GM12878 (cell line): ENCODE measurements around the gene MAPRE2. TPM values are rescaled to one million over a fixed set of nuclear protein-coding genes. Genes with fewer than 3 reads are reported as not detected.

Source experiments
- ATAC-seq: fragments of 200-7000 bp; cut with Tn5 transposase; 3 replicates; pipeline ENCODE4 v1.9.1; 2020; ENCODE audit warnings: mild to moderate bottlenecking, moderate library complexity
- BruUV-seq: library from RNA; stranded (reverse); fragments of 400-500 nt; replicated peaks from 2 replicates; lab custom pipeline; 2021; lab: Mats Ljungman, UMichigan
- CTCF ChIA-PET: fragments of 300-600 bp; sonication (Branson Sonifier 250); formaldehyde crosslinking; extraction: SDS; loops from one replicate; lab custom pipeline; 2021; ENCODE audit warnings: inconsistent platforms; lab: Yijun Ruan, JAX
- POLR2A ChIA-PET: fragments of 350-600 bp; formaldehyde crosslinking; extraction: SDS; loops from one replicate; lab custom pipeline; 2021; ENCODE audit warnings: inconsistent platforms; lab: Charles Lee
- RAD21 ChIA-PET: fragments of 300-600 bp; sonication (Branson Sonifier 250); formaldehyde crosslinking; loops from one replicate; lab custom pipeline; 2023; ENCODE audit warnings: antibody characterized with exemption; ENCODE audit not compliant: unreplicated experiment; lab: Charles Lee
- SMC1A ChIA-PET: fragments of 300-600 bp; sonication (Branson Sonifier 250); formaldehyde crosslinking; loops from one replicate; lab custom pipeline; 2023; ENCODE audit not compliant: unreplicated experiment, uncharacterized antibody; lab: Charles Lee
- DNase-seq: peaks from one replicate; pipeline ENCODE4 v3.0.0-alpha.2; 2011; ENCODE audit warnings: low read depth, low spot score
- FAIRE-seq: peaks from 3 replicates; lab custom pipeline; 2011; peaks lifted over from hg19 to GRCh38; lab: Jason Lieb, UNC
- H2AFZ ChIP-seq: 2 replicates; pipeline ENCODE4 v1.6.0; 2011; ENCODE audit warnings: low read depth, low read length, control low read depth; ENCODE audit not compliant: control insufficient read depth
- H3K27ac ChIP-seq: 2 replicates; pipeline ENCODE4 v1.5.1; 2011; ENCODE audit warnings: control low read depth; ENCODE audit not compliant: control insufficient read depth, insufficient read depth
- H3K27me3 ChIP-seq, 2 experiments: replicated peaks in 1 of 2; 2 replicates each; pipeline versions ENCODE4 v1.6.0 to v1.6.1; 2011; ENCODE audit warnings: low read length in 1 of 2; ENCODE audit not compliant: control insufficient read depth in 2 of 2, insufficient read depth in 2 of 2
- H3K36me3 ChIP-seq, 2 experiments: 2 replicates each; pipeline ENCODE4 v1.5.1; 2011; ENCODE audit warnings: low read length in 1 of 2; ENCODE audit not compliant: control insufficient read depth in 2 of 2, insufficient read depth in 2 of 2
- H3K4me1 ChIP-seq: 2 replicates; pipeline ENCODE4 v1.6.1; 2011; ENCODE audit warnings: mild to moderate bottlenecking, low read length, moderate library complexity, mixed read lengths; ENCODE audit not compliant: control insufficient read depth, insufficient read depth
- H3K4me2 ChIP-seq: 2 replicates; pipeline ENCODE4 v1.6.0; 2011; ENCODE audit warnings: control low read depth; ENCODE audit not compliant: control insufficient read depth, insufficient read depth
- H3K4me3 ChIP-seq: fragments of 200-600 bp; sonication (generic); 2 replicates; pipeline ENCODE4 v1.5.1; 2016
- H3K79me2 ChIP-seq: 2 replicates; pipeline ENCODE4 v1.6.0; 2011; ENCODE audit warnings: low read length; ENCODE audit not compliant: control insufficient read depth, insufficient read depth
- H3K9ac ChIP-seq: 2 replicates; pipeline ENCODE4 v1.8.0; 2011; ENCODE audit warnings: low read length, control low read depth, mixed read lengths; ENCODE audit not compliant: control insufficient read depth, insufficient read depth
- H3K9me3 ChIP-seq: replicated peaks from 3 replicates; pipeline ENCODE4 v1.5.1; 2011; ENCODE audit warnings: mild to moderate bottlenecking, low read length; ENCODE audit not compliant: control insufficient read depth, insufficient read depth
- H4K20me1 ChIP-seq: 2 replicates; pipeline ENCODE4 v1.6.0; 2011; ENCODE audit not compliant: control insufficient read depth, insufficient read depth
- ATF7 ChIP-seq: fragments of 450-650 bp; IDR thresholded peaks from 2 replicates; pipeline ENCODE4 v1.6.1; 2016; ENCODE audit warnings: low read depth, mild to moderate bottlenecking
- HDAC6 ChIP-seq: fragments of 200-600 bp; sonication (generic); IDR thresholded peaks from one replicate; pipeline ENCODE4 v1.8.0; 2017; ENCODE audit warnings: antibody characterized with exemption; ENCODE audit not compliant: unreplicated experiment
- HDGF ChIP-seq: fragments of 450-650 bp; IDR thresholded peaks from 2 replicates; pipeline ENCODE4 v1.6.1; 2016; ENCODE audit warnings: antibody characterized with exemption
- IKZF1 ChIP-seq: fragments of 450-650 bp; conservative IDR thresholded peaks from 2 replicates; pipeline ENCODE4 v1.6.1; 2017; ENCODE audit warnings: antibody characterized with exemption, mild to moderate bottlenecking
- MEF2A ChIP-seq: IDR thresholded peaks from 2 replicates; pipeline ENCODE4 v1.6.1; 2011; ENCODE audit warnings: low read depth, mild to moderate bottlenecking, low read length, moderate library complexity; ENCODE audit not compliant: insufficient read depth
- NFYB ChIP-seq: IDR thresholded peaks from 2 replicates; pipeline ENCODE4 v1.6.1; 2011; ENCODE audit warnings: low read depth, mild to moderate bottlenecking, low read length, improper control_type of control experiment, moderate library complexity; ENCODE audit not compliant: insufficient read depth
- NR2F1 ChIP-seq: fragments of 450-650 bp; conservative IDR thresholded peaks from 2 replicates; pipeline ENCODE4 v1.6.1; 2017; ENCODE audit warnings: mild to moderate bottlenecking
- PAX5 ChIP-seq: IDR thresholded peaks from 2 replicates; pipeline ENCODE4 v1.6.1; 2011; ENCODE audit warnings: low read depth, low read length, borderline replicate concordance
- TAF1 ChIP-seq: IDR thresholded peaks from 2 replicates; pipeline ENCODE4 v1.6.1; 2011; ENCODE audit warnings: mild to moderate bottlenecking, low read depth, low read length, borderline replicate concordance
- ZNF24 ChIP-seq: fragments of 450-650 bp; IDR thresholded peaks from 2 replicates; pipeline ENCODE4 v1.6.1; 2017; ENCODE audit warnings: antibody characterized with exemption, mild to moderate bottlenecking
- ZSCAN29 ChIP-seq: fragments of 450-650 bp; IDR thresholded peaks from 2 replicates; pipeline ENCODE4 v1.6.1; 2017; ENCODE audit warnings: mild to moderate bottlenecking, moderate library complexity
- WGBS: methylation state at CpG from one replicate; pipeline ENCODE4 v1.1.6; 2016; ENCODE audit warnings: low lambda C conversion rate; ENCODE audit not compliant: insufficient replicate concordance, insufficient coverage; ENCODE audit errors: missing lambda C conversion rate; 5-methylcytosine and 5-hydroxymethylcytosine counted together
- in situ Hi-C: fragments of 300-500 bp; cut with MboI; formaldehyde crosslinking; loops from 9 replicates; pipeline ENCODE4 v1.14.3; 2018; ENCODE audit warnings: mixed read lengths
- intact Hi-C: fragments of 100-400 bp; cut with micrococcal nuclease; formaldehyde crosslinking; loops from one replicate; pipeline ENCODE4 v1.14.2; 2022; ENCODE audit not compliant: unreplicated experiment
- polyA plus RNA-seq, 11 experiments: library from polyadenylated mRNA; depleted of rRNA in 4 of 11; unstranded in 6 of 11; stranded (reverse) in 5 of 11; fragments of >200 nt; fragmentation: Nextera tagmentation in 4 of 11; fragmentation: Illumina TruSeq in 1 of 11; extraction: Ambion mirVana in 4 of 11; extraction: Trizol in 1 of 11; gene quantifications; 1 replicate in 1 of 11; 2 replicates in 10 of 11; pipeline versions ENCODE4 v1.2.1 to v1.2.3, GENCODE V29; 2011 to 2016; ENCODE audit warnings: inconsistent platforms in 2 of 11, missing spikeins in 2 of 11, low read depth in 1 of 11
- total RNA-seq, 4 experiments: library from RNA; depleted of rRNA in 3 of 4; stranded (reverse); fragments of >200 nt in 3 of 4; fragmentation: Illumina TruSeq in 1 of 4; extraction: Trizol in 1 of 4; gene quantifications; 2 replicates each; pipeline versions ENCODE4 v1.2.1 to v1.2.3, GENCODE V29; 2013 to 2021
- TF ChIP-seq, protein P1 (sequence below): fragments of 450-650 bp; IDR thresholded peaks from 2 replicates; pipeline ENCODE4 v1.6.1; 2014; ENCODE audit warnings: mild to moderate bottlenecking
- TF ChIP-seq, protein P2 (sequence below): fragments of 150-350 bp; IDR thresholded peaks from 2 replicates; pipeline ENCODE4 v1.6.1; 2014; ENCODE audit warnings: mild to moderate bottlenecking, low read depth, low read length
- TF ChIP-seq, protein P3 (sequence below): fragments of 450-650 bp; IDR thresholded peaks from 2 replicates; pipeline ENCODE4 v1.6.1; 2016; ENCODE audit warnings: mild to moderate bottlenecking
- TF ChIP-seq, protein P4 (sequence below): IDR thresholded peaks from 2 replicates; pipeline ENCODE4 v1.6.1; 2012; ENCODE audit warnings: low read depth, low read length, improper control_type of control experiment
- TF ChIP-seq, protein P5 (sequence below): fragments of 450-650 bp; IDR thresholded peaks from 2 replicates; pipeline ENCODE4 v1.6.1; 2016; ENCODE audit warnings: mild to moderate bottlenecking, moderate library complexity, borderline replicate concordance

The MAPRE2 gene
- total and polyA plus RNA-seq, 10 of the 15 experiments (the other 5 are each of a cell fraction or from before 2014, with no cell fraction given): 11.0 to 50.6 (median 24.0) TPM

DNA sequence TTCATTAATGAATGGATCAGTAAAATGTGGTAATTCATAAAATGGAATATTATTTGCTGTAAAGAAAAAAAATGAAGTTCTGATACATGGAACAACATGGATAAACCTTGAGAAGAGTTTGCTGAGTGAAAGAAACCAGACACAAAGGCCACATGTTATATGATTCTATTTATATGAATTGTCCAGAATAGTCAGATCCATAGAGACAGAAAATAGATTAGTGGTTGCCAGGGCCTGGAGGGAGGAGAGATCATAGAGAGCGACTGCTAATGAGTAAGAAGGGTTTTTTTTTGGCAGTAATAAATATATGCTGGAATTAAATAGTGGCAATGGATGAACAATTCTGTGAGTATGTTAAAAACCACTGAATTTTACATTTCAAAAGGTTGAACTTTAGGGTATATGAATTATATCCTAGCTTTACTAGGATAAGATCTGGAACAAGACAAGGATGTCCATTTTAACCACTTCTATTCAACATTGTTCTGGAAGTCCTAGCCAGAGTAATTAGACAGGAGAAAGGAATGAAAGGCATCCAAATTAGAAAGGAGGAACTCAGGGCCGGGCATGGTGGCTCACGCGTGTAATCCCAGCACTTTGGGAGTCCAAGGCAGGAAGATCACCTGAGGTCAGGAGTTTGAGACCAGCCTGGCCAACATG is 48.8 kb downstream of the MAPRE2 start:
- Histone ChIP-seq H2AFZ (no peak overlapping the region), H3K36me3 (no peaks in the 10 kb centered on the region), H3K27ac (no peak overlapping the region), H3K4me2 (no peak overlapping the region), H3K9me3 (no peaks in the 10 kb centered on the region), H3K4me1 (no peaks in the 10 kb centered on the region), H3K9ac (no peak overlapping the region), H3K79me2 (no peaks in the 10 kb centered on the region), H3K27me3 (no peaks in the 10 kb centered on the region), H4K20me1 (no peaks in the 10 kb centered on the region; the same call in 1 of the 2 replicates), H3K4me3 (no peak overlapping the region)
- in situ Hi-C loops: no loop called here
- ChIA-PET CTCF (no interaction called here), SMC1A (no interaction called here), RAD21 (no interaction called here), POLR2A (interaction anchor here (0.6 kb wide), 1 partner anchor 212 kb away, joined by 7 read pairs; no protein-coding TSS in a partner anchor)
- FAIRE-seq (no peak), ATAC-seq (no peak), DNase-seq (no peak)
- no TSS peak for BruUV-seq
- 94% methylated on average over 4 of the region's 4 CpGs for WGBS
- intact Hi-C loops: no loop called here
- TF ChIP-seq, protein P1, sequence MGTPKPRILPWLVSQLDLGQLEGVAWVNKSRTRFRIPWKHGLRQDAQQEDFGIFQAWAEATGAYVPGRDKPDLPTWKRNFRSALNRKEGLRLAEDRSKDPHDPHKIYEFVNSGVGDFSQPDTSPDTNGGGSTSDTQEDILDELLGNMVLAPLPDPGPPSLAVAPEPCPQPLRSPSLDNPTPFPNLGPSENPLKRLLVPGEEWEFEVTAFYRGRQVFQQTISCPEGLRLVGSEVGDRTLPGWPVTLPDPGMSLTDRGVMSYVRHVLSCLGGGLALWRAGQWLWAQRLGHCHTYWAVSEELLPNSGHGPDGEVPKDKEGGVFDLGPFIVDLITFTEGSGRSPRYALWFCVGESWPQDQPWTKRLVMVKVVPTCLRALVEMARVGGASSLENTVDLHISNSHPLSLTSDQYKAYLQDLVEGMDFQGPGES: no peak
- TF ChIP-seq, protein P2, sequence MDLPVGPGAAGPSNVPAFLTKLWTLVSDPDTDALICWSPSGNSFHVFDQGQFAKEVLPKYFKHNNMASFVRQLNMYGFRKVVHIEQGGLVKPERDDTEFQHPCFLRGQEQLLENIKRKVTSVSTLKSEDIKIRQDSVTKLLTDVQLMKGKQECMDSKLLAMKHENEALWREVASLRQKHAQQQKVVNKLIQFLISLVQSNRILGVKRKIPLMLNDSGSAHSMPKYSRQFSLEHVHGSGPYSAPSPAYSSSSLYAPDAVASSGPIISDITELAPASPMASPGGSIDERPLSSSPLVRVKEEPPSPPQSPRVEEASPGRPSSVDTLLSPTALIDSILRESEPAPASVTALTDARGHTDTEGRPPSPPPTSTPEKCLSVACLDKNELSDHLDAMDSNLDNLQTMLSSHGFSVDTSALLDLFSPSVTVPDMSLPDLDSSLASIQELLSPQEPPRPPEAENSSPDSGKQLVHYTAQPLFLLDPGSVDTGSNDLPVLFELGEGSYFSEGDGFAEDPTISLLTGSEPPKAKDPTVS: no peak
- TF ChIP-seq ZNF24: no peak
- no peak for TF ChIP-seq ATF7
- TF ChIP-seq, protein P3, sequence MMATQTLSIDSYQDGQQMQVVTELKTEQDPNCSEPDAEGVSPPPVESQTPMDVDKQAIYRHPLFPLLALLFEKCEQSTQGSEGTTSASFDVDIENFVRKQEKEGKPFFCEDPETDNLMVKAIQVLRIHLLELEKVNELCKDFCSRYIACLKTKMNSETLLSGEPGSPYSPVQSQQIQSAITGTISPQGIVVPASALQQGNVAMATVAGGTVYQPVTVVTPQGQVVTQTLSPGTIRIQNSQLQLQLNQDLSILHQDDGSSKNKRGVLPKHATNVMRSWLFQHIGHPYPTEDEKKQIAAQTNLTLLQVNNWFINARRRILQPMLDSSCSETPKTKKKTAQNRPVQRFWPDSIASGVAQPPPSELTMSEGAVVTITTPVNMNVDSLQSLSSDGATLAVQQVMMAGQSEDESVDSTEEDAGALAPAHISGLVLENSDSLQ: no peak
- no peak for TF ChIP-seq MEF2A
- TF ChIP-seq HDAC6: no peak
- no peak for TF ChIP-seq HDGF
- no peak for TF ChIP-seq PAX5
- TF ChIP-seq, protein P4, sequence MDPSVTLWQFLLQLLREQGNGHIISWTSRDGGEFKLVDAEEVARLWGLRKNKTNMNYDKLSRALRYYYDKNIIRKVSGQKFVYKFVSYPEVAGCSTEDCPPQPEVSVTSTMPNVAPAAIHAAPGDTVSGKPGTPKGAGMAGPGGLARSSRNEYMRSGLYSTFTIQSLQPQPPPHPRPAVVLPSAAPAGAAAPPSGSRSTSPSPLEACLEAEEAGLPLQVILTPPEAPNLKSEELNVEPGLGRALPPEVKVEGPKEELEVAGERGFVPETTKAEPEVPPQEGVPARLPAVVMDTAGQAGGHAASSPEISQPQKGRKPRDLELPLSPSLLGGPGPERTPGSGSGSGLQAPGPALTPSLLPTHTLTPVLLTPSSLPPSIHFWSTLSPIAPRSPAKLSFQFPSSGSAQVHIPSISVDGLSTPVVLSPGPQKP: no peak
- no peak for TF ChIP-seq NFYB
- TF ChIP-seq IKZF1: no peak
- TF ChIP-seq, protein P5, sequence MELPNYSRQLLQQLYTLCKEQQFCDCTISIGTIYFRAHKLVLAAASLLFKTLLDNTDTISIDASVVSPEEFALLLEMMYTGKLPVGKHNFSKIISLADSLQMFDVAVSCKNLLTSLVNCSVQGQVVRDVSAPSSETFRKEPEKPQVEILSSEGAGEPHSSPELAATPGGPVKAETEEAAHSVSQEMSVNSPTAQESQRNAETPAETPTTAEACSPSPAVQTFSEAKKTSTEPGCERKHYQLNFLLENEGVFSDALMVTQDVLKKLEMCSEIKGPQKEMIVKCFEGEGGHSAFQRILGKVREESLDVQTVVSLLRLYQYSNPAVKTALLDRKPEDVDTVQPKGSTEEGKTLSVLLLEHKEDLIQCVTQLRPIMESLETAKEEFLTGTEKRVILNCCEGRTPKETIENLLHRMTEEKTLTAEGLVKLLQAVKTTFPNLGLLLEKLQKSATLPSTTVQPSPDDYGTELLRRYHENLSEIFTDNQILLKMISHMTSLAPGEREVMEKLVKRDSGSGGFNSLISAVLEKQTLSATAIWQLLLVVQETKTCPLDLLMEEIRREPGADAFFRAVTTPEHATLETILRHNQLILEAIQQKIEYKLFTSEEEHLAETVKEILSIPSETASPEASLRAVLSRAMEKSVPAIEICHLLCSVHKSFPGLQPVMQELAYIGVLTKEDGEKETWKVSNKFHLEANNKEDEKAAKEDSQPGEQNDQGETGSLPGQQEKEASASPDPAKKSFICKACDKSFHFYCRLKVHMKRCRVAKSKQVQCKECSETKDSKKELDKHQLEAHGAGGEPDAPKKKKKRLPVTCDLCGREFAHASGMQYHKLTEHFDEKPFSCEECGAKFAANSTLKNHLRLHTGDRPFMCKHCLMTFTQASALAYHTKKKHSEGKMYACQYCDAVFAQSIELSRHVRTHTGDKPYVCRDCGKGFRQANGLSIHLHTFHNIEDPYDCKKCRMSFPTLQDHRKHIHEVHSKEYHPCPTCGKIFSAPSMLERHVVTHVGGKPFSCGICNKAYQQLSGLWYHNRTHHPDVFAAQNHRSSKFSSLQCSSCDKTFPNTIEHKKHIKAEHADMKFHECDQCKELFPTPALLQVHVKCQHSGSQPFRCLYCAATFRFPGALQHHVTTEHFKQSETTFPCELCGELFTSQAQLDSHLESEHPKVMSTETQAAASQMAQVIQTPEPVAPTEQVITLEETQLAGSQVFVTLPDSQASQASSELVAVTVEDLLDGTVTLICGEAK: no peak
- TF ChIP-seq ZSCAN29: no peak
- no peak for TF ChIP-seq NR2F1
- no peak for TF ChIP-seq TAF1
